ENCODE measurements around the gene ZNF681. TPM values are rescaled to one million over a fixed set of nuclear protein-coding genes. Genes with fewer than 3 reads are reported as not detected.

The ZNF681 gene
- 1 to 10 TPM; 3.1 to 5.1 TPM for total RNA-seq

GRCh38 chr19:23758187-23759074, at the start of gene ZNF681:
ZNF681 (minus strand) TSS chr19:23758891; CDS start chr19:23758749, 142 bp downstream.
- CTCF ChIA-PET = interaction anchor here (1.1 to 1.2 kb wide), 2 partner anchors 31 to 71 kb away, joined by 3 read pairs; no protein-coding TSS in a partner anchor
- Mint-ChIP-seq H3K27ac (peak within 1 kb of the TSS; percentile 93), H3K4me1 (ENCODE audit: low read depth) (peaks cover 19% of the 10 kb centered on the region), H3K9me3 (peaks cover 7% of the 10 kb centered on the region), H3K4me3 (peak within 1 kb of the TSS; percentile 95), H3K27me3 (ENCODE audit: low read depth) (no peaks in the 10 kb centered on the region), H3K36me3 (ENCODE audit: low read depth) (peaks cover 23% of the 10 kb centered on the region)
- DNase-seq = peak; percentile 94
- intact Hi-C loops (cut with micrococcal nuclease) = loop anchor here (1.0 to 2.0 kb wide), 7 partner anchors 40 to 484 kb away; partner anchors contain the start of genes ZNF254, ZNF726 and ZNF91

- intact Hi-C loops (cut with micrococcal nuclease) = no loop called here
- Mint-ChIP-seq H3K27me3 (ENCODE audit: low read depth) (no peaks in the 10 kb centered on the region), H3K36me3 (ENCODE audit: low read depth) (peaks cover 13% of the 10 kb centered on the region), H3K4me3 (no peak overlapping the region), H3K4me1 (ENCODE audit: low read depth) (peaks cover 15% of the 10 kb centered on the region), H3K9me3 (peaks cover 5% of the 10 kb centered on the region), H3K27ac (no peak overlapping the region)
- DNase-seq = no peak
- CTCF ChIA-PET = no interaction called here
These were observed 46.0 kb upstream of the ZNF681 start for GRCh38 chr19:23804676-23805075.

DNA sequence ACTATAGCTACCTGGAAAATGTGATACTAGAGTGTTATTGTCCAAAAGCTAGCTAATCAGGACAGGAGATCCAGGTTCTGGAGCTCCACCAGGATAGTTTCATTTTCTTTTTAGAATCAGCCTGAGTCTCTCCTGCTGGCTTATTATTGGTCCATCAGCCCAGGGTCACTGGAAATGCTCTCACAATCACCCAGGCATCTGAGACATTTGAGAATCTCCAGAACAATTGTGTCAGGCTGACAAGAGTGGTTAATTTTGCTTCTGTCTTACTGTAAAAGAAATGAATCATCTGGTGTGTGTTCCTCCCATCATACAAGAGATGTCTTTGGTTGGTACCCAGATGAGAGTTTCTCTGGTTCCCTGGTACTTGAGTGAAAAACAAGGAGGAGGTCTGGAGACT, 43.6 kb upstream of the ZNF681 start:
- peaks cover 6% of the 10 kb centered on the region for H3K36me3 Mint-ChIP-seq (ENCODE audit: low read depth)
- intact Hi-C loops (cut with micrococcal nuclease) = no loop called here

GRCh38 chr19:23801803-23802202, 43.1 kb upstream of the ZNF681 start:
- H3K4me1 Mint-ChIP-seq (ENCODE audit: low read depth) = peaks cover 21% of the 10 kb centered on the region
- no peak for DNase-seq
- H3K36me3 Mint-ChIP-seq (ENCODE audit: low read depth) = peaks cover 6% of the 10 kb centered on the region
- peak overlapping the region; percentile 38 for H3K4me3 Mint-ChIP-seq
- peaks cover 10% of the 10 kb centered on the region for H3K9me3 Mint-ChIP-seq
- no peaks in the 10 kb centered on the region for H3K27me3 Mint-ChIP-seq (ENCODE audit: low read depth)
- CTCF ChIA-PET = interaction anchor here (0.6 to 1.5 kb wide), 2 partner anchors 16 to 245 kb away, joined by 3 to 4 read pairs; no protein-coding TSS in a partner anchor
- H3K27ac Mint-ChIP-seq = peak overlapping the region; percentile 72
- intact Hi-C loops (cut with micrococcal nuclease) = no loop called here

More for the DNA sequence above, 43.6 kb upstream of the ZNF681 start:
- Mint-ChIP-seq H3K27me3 (ENCODE audit: low read depth) (no peaks in the 10 kb centered on the region), H3K27ac (peak overlapping the region; percentile 72), H3K4me3 (peak overlapping the region; percentile 38), H3K9me3 (peaks cover 9% of the 10 kb centered on the region), H3K4me1 (ENCODE audit: low read depth) (peaks cover 21% of the 10 kb centered on the region)
- peak; percentile 17 for DNase-seq
- CTCF ChIA-PET = interaction anchor here (0.6 to 1.5 kb wide), 2 partner anchors 15 to 245 kb away, joined by 3 to 4 read pairs; no protein-coding TSS in a partner anchor

GRCh38 chr19:23800868-23801267, 42.2 kb upstream of the ZNF681 start:
- Mint-ChIP-seq H3K27ac (peak overlapping the region; percentile 24), H3K27me3 (ENCODE audit: low read depth) (no peaks in the 10 kb centered on the region), H3K4me1 (ENCODE audit: low read depth) (peaks cover 21% of the 10 kb centered on the region), H3K9me3 (peaks cover 12% of the 10 kb centered on the region), H3K36me3 (ENCODE audit: low read depth) (peaks cover 9% of the 10 kb centered on the region), H3K4me3 (no peak overlapping the region)
- no peak for DNase-seq
- intact Hi-C loops (cut with micrococcal nuclease) = no loop called here
- CTCF ChIA-PET = interaction anchor here (1.5 kb wide), 1 partner anchor 17 kb away, joined by 3 read pairs; no protein-coding TSS in a partner anchor

- intact Hi-C loops (cut with micrococcal nuclease) = no loop called here
- peaks cover 14% of the 10 kb centered on the region for H3K9me3 Mint-ChIP-seq
- H3K27ac Mint-ChIP-seq = no peak overlapping the region
- CTCF ChIA-PET = no interaction called here
- H3K36me3 Mint-ChIP-seq (ENCODE audit: low read depth) = peaks cover 11% of the 10 kb centered on the region
- no peak overlapping the region for H3K4me3 Mint-ChIP-seq
- DNase-seq = peak; percentile 18
- no peaks in the 10 kb centered on the region for H3K27me3 Mint-ChIP-seq (ENCODE audit: low read depth)
- H3K4me1 Mint-ChIP-seq (ENCODE audit: low read depth) = peaks cover 21% of the 10 kb centered on the region
These were observed 41.6 kb upstream of the ZNF681 start for GRCh38 chr19:23800271-23800670.

- CTCF ChIA-PET = no interaction called here
- H3K36me3 Mint-ChIP-seq (ENCODE audit: low read depth) = peaks cover 11% of the 10 kb centered on the region
- H3K9me3 Mint-ChIP-seq = peaks cover 16% of the 10 kb centered on the region
- H3K4me3 Mint-ChIP-seq = peak overlapping the region; percentile 68
- DNase-seq = peak; percentile 53
- peak overlapping the region; percentile 60 for H3K27ac Mint-ChIP-seq
- intact Hi-C loops (cut with micrococcal nuclease) = loop anchor here (2.0 kb wide), 2 partner anchors 29 to 41 kb away; partner anchors contain the start of gene ZNF681
- no peaks in the 10 kb centered on the region for H3K27me3 Mint-ChIP-seq (ENCODE audit: low read depth)
- H3K4me1 Mint-ChIP-seq (ENCODE audit: low read depth) = peaks cover 21% of the 10 kb centered on the region
These were observed 40.6 kb upstream of the ZNF681 start for GRCh38 chr19:23799321-23799720.

- CTCF ChIA-PET = no interaction called here
These were observed 36.8 kb upstream of the ZNF681 start for GRCh38 chr19:23795462-23795861.

DNA sequence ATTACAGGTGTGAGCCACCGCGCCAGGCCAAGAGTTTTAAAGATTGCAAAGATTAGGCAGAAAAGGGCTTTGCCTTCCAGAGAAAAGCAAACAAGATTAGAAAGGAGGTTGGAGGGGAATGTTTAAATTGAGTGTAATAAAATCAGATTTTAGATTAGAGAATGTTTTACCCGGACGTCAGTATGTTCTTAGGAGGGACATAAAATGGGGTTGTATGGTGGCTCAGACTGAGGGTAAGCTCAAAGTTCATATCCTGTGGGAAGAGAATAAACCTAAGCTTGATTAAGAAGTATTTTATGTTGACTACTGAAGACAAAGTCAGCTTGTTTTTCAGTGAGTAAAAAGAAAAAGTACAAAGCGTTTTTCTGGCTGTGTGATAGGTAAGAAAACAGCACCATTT, 34.1 kb upstream of the ZNF681 start:
- CTCF ChIA-PET = interaction anchor here (0.6 kb wide), 1 partner anchor 31 kb away, joined by 3 read pairs; no protein-coding TSS in a partner anchor
- Mint-ChIP-seq H3K4me1 (ENCODE audit: low read depth) (peaks cover 7% of the 10 kb centered on the region), H3K27me3 (ENCODE audit: low read depth) (no peaks in the 10 kb centered on the region)

More at GRCh38 chr19:23795462-23795861, 36.8 kb upstream of the ZNF681 start:
- Mint-ChIP-seq H3K9me3 (peaks cover 14% of the 10 kb centered on the region), H3K27me3 (ENCODE audit: low read depth) (no peaks in the 10 kb centered on the region), H3K27ac (no peak overlapping the region), H3K4me1 (ENCODE audit: low read depth) (peaks cover 14% of the 10 kb centered on the region), H3K4me3 (no peak overlapping the region), H3K36me3 (ENCODE audit: low read depth) (peaks cover 12% of the 10 kb centered on the region)
- DNase-seq = no peak
- intact Hi-C loops (cut with micrococcal nuclease) = no loop called here

DNA sequence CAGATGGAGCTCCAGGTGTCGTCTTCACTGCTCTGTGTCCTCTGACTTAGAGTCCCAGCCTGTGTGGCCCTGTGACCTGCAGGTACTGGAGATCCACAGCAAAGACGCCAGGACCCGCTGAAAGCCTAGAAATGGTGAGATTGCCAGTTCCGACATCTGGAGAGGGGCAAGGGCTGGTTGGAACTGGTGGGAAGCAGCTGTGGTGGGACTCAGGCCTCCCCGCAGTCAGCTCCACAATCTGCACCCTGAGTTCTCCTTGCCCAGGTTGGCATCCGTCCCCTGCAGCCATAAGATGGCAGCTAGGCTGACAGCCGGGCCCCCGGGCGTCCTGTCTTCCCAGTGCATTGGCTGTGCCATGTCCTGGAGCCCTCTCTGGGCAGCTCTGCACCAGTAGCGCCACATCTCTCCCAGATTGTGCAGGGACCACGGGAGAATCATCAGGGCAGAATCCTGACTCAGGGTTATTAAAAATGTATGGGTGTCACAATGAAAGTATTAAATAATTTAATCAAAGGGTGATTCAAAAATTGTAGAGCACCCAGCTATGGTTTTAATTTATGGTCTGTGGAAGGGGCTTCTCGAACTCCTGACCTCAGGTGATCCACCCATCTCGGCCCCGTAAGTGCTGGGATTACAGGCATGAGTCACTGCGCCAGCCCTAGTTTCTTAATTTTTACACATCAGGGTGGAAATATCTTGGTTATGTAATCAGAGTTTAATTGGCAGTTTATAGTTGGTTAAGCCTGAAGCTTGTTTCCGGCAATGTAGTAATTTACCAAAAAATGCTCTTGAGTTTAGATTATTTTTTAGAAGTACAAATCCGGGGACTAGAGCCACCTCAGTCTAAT, 32.2 kb upstream of the ZNF681 start:
- Mint-ChIP-seq H3K27ac (no peak overlapping the region), H3K36me3 (ENCODE audit: low read depth) (peaks cover 10% of the 10 kb centered on the region), H3K4me1 (ENCODE audit: low read depth) (peaks cover 7% of the 10 kb centered on the region), H3K9me3 (peaks cover 7% of the 10 kb centered on the region), H3K4me3 (no peak overlapping the region), H3K27me3 (ENCODE audit: low read depth) (no peaks in the 10 kb centered on the region)
- intact Hi-C loops (cut with micrococcal nuclease) = no loop called here
- CTCF ChIA-PET = no interaction called here
- no peak for DNase-seq

More for the DNA sequence above, 34.1 kb upstream of the ZNF681 start:
- intact Hi-C loops (cut with micrococcal nuclease) = no loop called here
- Mint-ChIP-seq H3K9me3 (peaks cover 14% of the 10 kb centered on the region), H3K36me3 (ENCODE audit: low read depth) (peaks cover 12% of the 10 kb centered on the region), H3K4me3 (no peak overlapping the region), H3K27ac (no peak overlapping the region)
- no peak for DNase-seq

GRCh38 chr19:23789246-23789645, 30.6 kb upstream of the ZNF681 start:
- peaks cover 17% of the 10 kb centered on the region for H3K36me3 Mint-ChIP-seq (ENCODE audit: low read depth)
- H3K27ac Mint-ChIP-seq = no peak overlapping the region
- intact Hi-C loops (cut with micrococcal nuclease) = no loop called here
- no peaks in the 10 kb centered on the region for H3K27me3 Mint-ChIP-seq (ENCODE audit: low read depth)
- no peak for DNase-seq
- CTCF ChIA-PET = interaction anchor here (1.0 kb wide), 1 partner anchor 32 kb away, joined by 3 read pairs; no protein-coding TSS in a partner anchor
- H3K4me1 Mint-ChIP-seq (ENCODE audit: low read depth) = peaks cover 7% of the 10 kb centered on the region
- no peaks in the 10 kb centered on the region for H3K9me3 Mint-ChIP-seq
- H3K4me3 Mint-ChIP-seq = no peak overlapping the region

DNA sequence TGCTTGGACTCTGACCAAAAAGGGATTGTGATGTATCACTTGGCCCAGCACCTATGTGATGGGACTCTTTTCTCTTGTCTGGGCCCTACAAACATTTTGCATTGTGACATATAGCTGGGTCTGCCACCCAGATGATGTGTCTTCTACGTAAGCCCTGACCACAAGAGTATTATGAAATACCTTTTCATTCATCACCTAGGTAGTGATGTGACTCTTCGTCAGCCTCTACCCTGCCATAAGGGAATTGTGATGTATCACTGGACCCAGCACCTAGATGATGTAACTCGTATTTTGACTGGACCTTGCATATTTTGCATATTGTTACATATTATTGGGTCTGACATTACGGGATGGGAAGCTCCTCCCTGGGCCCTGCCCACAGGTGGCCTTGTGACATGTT, 29.7 kb upstream of the ZNF681 start:
- no peak overlapping the region for H3K27ac Mint-ChIP-seq
- H3K9me3 Mint-ChIP-seq = no peaks in the 10 kb centered on the region
- CTCF ChIA-PET = interaction anchor here (0.7 kb wide), 1 partner anchor 29 kb away, joined by 3 read pairs; no protein-coding TSS in a partner anchor
- H3K27me3 Mint-ChIP-seq (ENCODE audit: low read depth) = no peaks in the 10 kb centered on the region
- no peak for DNase-seq
- no peak overlapping the region for H3K4me3 Mint-ChIP-seq
- intact Hi-C loops (cut with micrococcal nuclease) = no loop called here
- peaks cover 7% of the 10 kb centered on the region for H3K4me1 Mint-ChIP-seq (ENCODE audit: low read depth)
- H3K36me3 Mint-ChIP-seq (ENCODE audit: low read depth) = peaks cover 22% of the 10 kb centered on the region
